Astrocyte (in vitro differentiated cells and primary cell): ENCODE measurements around the gene PSEN2. TPM values are rescaled to one million over a fixed set of nuclear protein-coding genes. Genes with fewer than 3 reads are reported as not detected.
A peak's percentile ranks its signal among the peaks of the same experiment; 100 is the strongest.

Experiments used
- DNase-seq: peaks from one replicate; pipeline ENCODE4 v3.0.0-alpha.2; 2010; ENCODE audit warnings: low read depth
- FAIRE-seq: peaks from 2 replicates; lab custom pipeline; 2011; peaks lifted over from hg19 to GRCh38; lab: Jason Lieb, UNC
- H2AFZ ChIP-seq: 2 replicates; pipeline ENCODE4 v1.6.0; 2012; ENCODE audit warnings: low read depth, low read length, inconsistent platforms
- H3K27ac ChIP-seq: 2 replicates; pipeline ENCODE4 v1.5.1; 2011; ENCODE audit warnings: low read depth, low read length, inconsistent platforms
- H3K27me3 ChIP-seq: 2 replicates; pipeline ENCODE4 v1.6.0; 2011; ENCODE audit warnings: low read length, inconsistent platforms; ENCODE audit not compliant: insufficient read depth
- H3K36me3 ChIP-seq: 2 replicates; pipeline ENCODE4 v1.5.1; 2011; ENCODE audit warnings: low read length, inconsistent platforms; ENCODE audit not compliant: insufficient read depth
- H3K4me1 ChIP-seq: 2 replicates; pipeline ENCODE4 v1.5.1; 2011; ENCODE audit warnings: low read length, inconsistent platforms; ENCODE audit not compliant: insufficient read depth
- H3K4me2 ChIP-seq: 2 replicates; pipeline ENCODE4 v1.6.0; 2012; ENCODE audit warnings: low read length, inconsistent platforms
- H3K4me3 ChIP-seq: 2 replicates; pipeline ENCODE4 v1.5.1; 2011; ENCODE audit warnings: low read depth, mild to moderate bottlenecking, low read length, inconsistent platforms; ENCODE audit not compliant: insufficient read depth
- H3K79me2 ChIP-seq: 2 replicates; pipeline ENCODE4 v1.6.0; 2012; ENCODE audit warnings: mild to moderate bottlenecking, low read length, inconsistent platforms; ENCODE audit not compliant: insufficient read depth
- H3K9ac ChIP-seq: 2 replicates; pipeline ENCODE4 v1.6.0; 2012; ENCODE audit warnings: mild to moderate bottlenecking, low read length, inconsistent platforms
- H3K9me3 ChIP-seq: 2 replicates; pipeline ENCODE4 v1.5.1; 2012; ENCODE audit warnings: low read depth, mild to moderate bottlenecking, low read length, inconsistent platforms; ENCODE audit not compliant: insufficient read depth
- H4K20me1 ChIP-seq: 2 replicates; pipeline ENCODE4 v1.6.0; 2012; ENCODE audit warnings: low read length, inconsistent platforms; ENCODE audit not compliant: insufficient read depth
- H3K27ac Mint-ChIP-seq: one replicate; pipeline ENCODE4 v1.8.0; 2021; ENCODE audit warnings: mild to moderate bottlenecking, mixed read lengths; ENCODE audit not compliant: unreplicated experiment
- H3K27me3 Mint-ChIP-seq: one replicate; pipeline ENCODE4 v1.8.0; 2021; ENCODE audit warnings: low read depth, mixed read lengths; ENCODE audit not compliant: unreplicated experiment
- H3K36me3 Mint-ChIP-seq: one replicate; pipeline ENCODE4 v1.8.0; 2021; ENCODE audit warnings: low read depth, mixed read lengths; ENCODE audit not compliant: unreplicated experiment
- H3K4me1 Mint-ChIP-seq: one replicate; pipeline ENCODE4 v1.8.0; 2021; ENCODE audit warnings: low read depth, mixed read lengths; ENCODE audit not compliant: unreplicated experiment
- H3K4me3 Mint-ChIP-seq: one replicate; pipeline ENCODE4 v1.8.0; 2021; ENCODE audit warnings: mild to moderate bottlenecking, moderate library complexity, mixed read lengths; ENCODE audit not compliant: unreplicated experiment
- H3K9me3 Mint-ChIP-seq: one replicate; pipeline ENCODE4 v1.8.0; 2021; ENCODE audit warnings: mild to moderate bottlenecking, mixed read lengths; ENCODE audit not compliant: unreplicated experiment
- EZH2 ChIP-seq: IDR thresholded peaks from 2 replicates; pipeline ENCODE4 v1.6.1; 2012; ENCODE audit warnings: mild to moderate bottlenecking, low read length, inconsistent platforms; ENCODE audit not compliant: insufficient read depth
- total RNA-seq: library from RNA; stranded (reverse); gene quantifications from 2 replicates; pipeline ENCODE4 v1.2.1, GENCODE V29; 2021
- TF ChIP-seq, protein P1 (sequence below): IDR thresholded peaks from 2 replicates; pipeline ENCODE4 v1.5.1; 2011; ENCODE audit warnings: low read depth, mild to moderate bottlenecking, inconsistent platforms, low read length, moderate library complexity; ENCODE audit not compliant: insufficient read depth

Gene PSEN2
- total RNA-seq, 1 donor from 2014 or later: 12.4 TPM

DNA sequence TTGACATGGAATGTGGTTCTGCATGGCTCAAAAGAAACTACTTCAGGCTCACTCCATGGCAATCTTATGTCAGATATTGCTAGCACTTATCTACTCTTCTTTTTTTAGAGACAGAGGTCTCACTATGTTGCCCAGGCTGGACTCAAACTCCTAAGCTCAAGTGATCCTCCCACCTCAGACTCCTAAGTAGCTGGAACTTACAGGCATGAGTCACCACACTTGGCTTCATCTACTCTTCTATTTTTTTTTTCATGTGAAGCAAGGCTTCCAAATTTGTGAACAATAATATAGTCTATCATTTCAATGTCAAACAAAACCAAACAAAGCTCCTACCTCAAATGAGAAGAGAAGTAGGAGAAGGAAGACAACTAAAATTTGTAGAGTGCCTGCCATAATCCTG lies 7.5 kb upstream of the PSEN2 start:
- Histone ChIP-seq H3K27ac (no peak overlapping the region), H4K20me1 (no peaks in the 10 kb centered on the region), H2AFZ (no peak overlapping the region), H3K27me3 (peaks cover 3% of the 10 kb centered on the region), H3K4me3 (no peak overlapping the region), H3K4me1 (peaks cover 7% of the 10 kb centered on the region), H3K4me2 (peak overlapping the region; percentile 30), H3K36me3 (no peaks in the 10 kb centered on the region), H3K9me3 (no peaks in the 10 kb centered on the region), H3K9ac (no peak overlapping the region), H3K79me2 (no peaks in the 10 kb centered on the region)
- H3K9me3 Mint-ChIP-seq: peaks cover 2% of the 10 kb centered on the region
- DNase-seq: peak; percentile 57
- H3K36me3 Mint-ChIP-seq: peaks cover 3% of the 10 kb centered on the region
- peaks cover 11% of the 10 kb centered on the region for H3K4me1 Mint-ChIP-seq
- no peak overlapping the region for H3K4me3 Mint-ChIP-seq
- no peak for TF ChIP-seq EZH2
- TF ChIP-seq, protein P1, sequence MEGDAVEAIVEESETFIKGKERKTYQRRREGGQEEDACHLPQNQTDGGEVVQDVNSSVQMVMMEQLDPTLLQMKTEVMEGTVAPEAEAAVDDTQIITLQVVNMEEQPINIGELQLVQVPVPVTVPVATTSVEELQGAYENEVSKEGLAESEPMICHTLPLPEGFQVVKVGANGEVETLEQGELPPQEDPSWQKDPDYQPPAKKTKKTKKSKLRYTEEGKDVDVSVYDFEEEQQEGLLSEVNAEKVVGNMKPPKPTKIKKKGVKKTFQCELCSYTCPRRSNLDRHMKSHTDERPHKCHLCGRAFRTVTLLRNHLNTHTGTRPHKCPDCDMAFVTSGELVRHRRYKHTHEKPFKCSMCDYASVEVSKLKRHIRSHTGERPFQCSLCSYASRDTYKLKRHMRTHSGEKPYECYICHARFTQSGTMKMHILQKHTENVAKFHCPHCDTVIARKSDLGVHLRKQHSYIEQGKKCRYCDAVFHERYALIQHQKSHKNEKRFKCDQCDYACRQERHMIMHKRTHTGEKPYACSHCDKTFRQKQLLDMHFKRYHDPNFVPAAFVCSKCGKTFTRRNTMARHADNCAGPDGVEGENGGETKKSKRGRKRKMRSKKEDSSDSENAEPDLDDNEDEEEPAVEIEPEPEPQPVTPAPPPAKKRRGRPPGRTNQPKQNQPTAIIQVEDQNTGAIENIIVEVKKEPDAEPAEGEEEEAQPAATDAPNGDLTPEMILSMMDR: no peak
- no peaks in the 10 kb centered on the region for H3K27me3 Mint-ChIP-seq
- no peak overlapping the region for H3K27ac Mint-ChIP-seq
- FAIRE-seq: no peak

DNA sequence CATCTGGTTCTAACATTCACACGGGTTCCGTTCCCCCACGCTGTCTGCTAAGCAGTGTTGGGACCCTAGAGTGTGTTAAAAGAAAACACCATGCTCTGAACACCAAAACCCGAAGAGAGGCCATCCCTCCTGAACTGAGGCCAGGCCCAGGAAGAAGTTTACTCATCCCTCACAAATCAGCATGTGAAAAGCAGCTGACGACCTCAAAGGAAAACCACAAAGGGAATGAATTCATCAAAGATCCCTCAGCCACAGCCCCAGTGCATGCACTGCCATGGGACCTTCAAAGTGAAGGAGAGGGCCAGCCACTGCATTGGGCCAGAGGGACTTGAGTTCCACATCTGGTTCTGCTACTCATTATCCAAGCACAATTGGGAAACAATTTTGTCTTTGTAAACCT lies 7.0 kb upstream of the PSEN2 start:
- FAIRE-seq (no peak), DNase-seq (peak; percentile 72)
- peak overlapping the region; percentile 70 for H3K27ac Mint-ChIP-seq
- peaks cover 11% of the 10 kb centered on the region for H3K4me1 Mint-ChIP-seq
- Histone ChIP-seq H3K4me3 (no peak overlapping the region), H2AFZ (no peak overlapping the region), H3K9me3 (no peaks in the 10 kb centered on the region), H3K4me1 (peaks cover 7% of the 10 kb centered on the region), H4K20me1 (no peaks in the 10 kb centered on the region), H3K79me2 (no peaks in the 10 kb centered on the region), H3K9ac (no peak overlapping the region), H3K36me3 (no peaks in the 10 kb centered on the region), H3K27me3 (peaks cover 3% of the 10 kb centered on the region), H3K4me2 (peak overlapping the region; percentile 30), H3K27ac (no peak overlapping the region)
- TF ChIP-seq, protein P1: no peak
- no peak for TF ChIP-seq EZH2
- no peak overlapping the region for H3K4me3 Mint-ChIP-seq
- peaks cover under 1% of the 10 kb centered on the region for H3K27me3 Mint-ChIP-seq
- H3K9me3 Mint-ChIP-seq: peaks cover 2% of the 10 kb centered on the region
- peaks cover 3% of the 10 kb centered on the region for H3K36me3 Mint-ChIP-seq

DNA sequence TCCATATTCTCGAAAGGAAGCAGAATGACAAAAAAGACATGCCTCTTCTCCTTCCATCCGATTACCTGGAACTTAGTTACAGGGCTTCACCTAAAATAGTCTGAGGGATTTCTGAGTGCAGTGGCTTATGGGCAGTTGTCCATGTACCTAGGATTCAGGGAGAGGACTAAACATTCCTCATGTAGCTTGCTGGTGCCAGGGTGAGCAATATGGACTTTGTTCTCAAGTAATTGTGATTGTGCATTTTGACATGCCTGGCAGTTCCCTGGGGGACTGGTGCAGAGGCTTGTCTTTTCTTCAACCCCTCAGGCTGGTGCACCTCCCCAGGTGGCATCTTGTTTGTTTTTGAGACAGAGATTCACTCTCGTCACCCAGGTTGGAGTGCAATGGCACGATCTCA lies 6.1 kb upstream of the PSEN2 start:
- Histone ChIP-seq H3K79me2 (no peaks in the 10 kb centered on the region), H3K4me2 (no peak overlapping the region), H3K36me3 (no peaks in the 10 kb centered on the region), H3K27me3 (peaks cover 4% of the 10 kb centered on the region), H3K9me3 (no peaks in the 10 kb centered on the region), H3K27ac (no peak overlapping the region), H2AFZ (no peak overlapping the region), H3K4me1 (peaks cover 7% of the 10 kb centered on the region), H3K4me3 (no peak overlapping the region), H4K20me1 (no peaks in the 10 kb centered on the region), H3K9ac (no peak overlapping the region)
- Mint-ChIP-seq H3K36me3 (peaks cover 4% of the 10 kb centered on the region), H3K4me1 (peaks cover 11% of the 10 kb centered on the region), H3K4me3 (no peak overlapping the region), H3K27ac (no peak overlapping the region), H3K27me3 (peaks cover 2% of the 10 kb centered on the region), H3K9me3 (peaks cover 4% of the 10 kb centered on the region)
- DNase-seq: no peak
- TF ChIP-seq, protein P1: no peak
- no peak for TF ChIP-seq EZH2
- FAIRE-seq: no peak
